ENCODE data around the gene KCNMB1.

GRCh38 chr5:170408877-170409660 lies 19.9 kb upstream of the KCNMB1 start:
- TF ChIP-seq CTCF (IDR thresholded peaks at IDR 0.05 in 4 of 5, conservative IDR thresholded peaks at IDR 0.05 in 1 of 5) (no peak), POLR2A (IDR thresholded peaks at IDR 0.05) (no peak)
